Measurements from ENCODE around the gene ABCA2.

The ABCA2 gene

DNA sequence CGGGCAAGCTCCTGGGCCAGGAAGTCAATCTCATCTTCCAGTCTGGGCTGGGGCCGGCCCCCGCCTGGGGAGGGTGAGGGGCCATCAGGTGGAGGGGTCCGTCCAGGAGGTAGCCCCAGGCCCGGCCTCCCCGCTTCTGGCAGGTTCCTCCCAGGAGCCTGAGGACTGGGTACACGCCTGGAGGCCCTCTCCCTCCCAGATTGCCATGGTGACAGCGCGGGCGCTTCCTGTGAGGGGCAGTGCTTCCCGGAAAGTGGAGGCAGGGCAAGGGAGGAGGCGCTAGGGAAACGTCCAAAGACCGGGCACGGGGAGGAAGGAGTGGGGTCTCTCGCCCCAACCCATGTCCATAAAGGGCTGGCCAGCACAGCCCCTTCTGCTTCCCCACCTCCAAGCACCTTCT, 13.1 kb upstream of the ABCA2 start:
- Histone ChIP-seq H3K9me2 (ENCODE audit: low read depth, low read length) (no peaks in the 10 kb centered on the region), H4K20me1 (ENCODE audit: insufficient read depth, low read length) (no peaks in the 10 kb centered on the region), H3K79me2 (ENCODE audit: insufficient read depth, low read length) (no peaks in the 10 kb centered on the region), H3F3A (ENCODE audit: insufficient read depth, low read length) (no peaks in the 10 kb centered on the region), H3K4me1 (ENCODE audit: insufficient read depth, low read length, severe bottlenecking) (peaks cover 3% of the 10 kb centered on the region), H3K4me2 (ENCODE audit: low read length) (no peak overlapping the region), H3K36me3 (ENCODE audit: insufficient read depth, low read length) (no peaks in the 10 kb centered on the region), H3K27ac (ENCODE audit: low read depth, low read length, poor library complexity, severe bottlenecking) (no peak overlapping the region), H2AFZ (ENCODE audit: low read length) (no peak overlapping the region), H3K9ac (ENCODE audit: low read length) (no peak overlapping the region), H3K27me3 (ENCODE audit: insufficient read depth, low read length) (peaks cover 23% of the 10 kb centered on the region), H3K9me3 (ENCODE audit: low read length) (no peaks in the 10 kb centered on the region), H3K4me3 (ENCODE audit: low read depth, low read length, poor library complexity, severe bottlenecking) (no peak overlapping the region)
- TF ChIP-seq EZH2 (IDR thresholded peaks at IDR 0.05; ENCODE audit: borderline replicate concordance, low read length) = no peak

- Histone ChIP-seq H3K79me2 (ENCODE audit: insufficient read depth, low read length) (no peaks in the 10 kb centered on the region), H3K27me3 (ENCODE audit: insufficient read depth, low read length) (peaks cover 23% of the 10 kb centered on the region), H3K4me3 (ENCODE audit: low read depth, low read length, poor library complexity, severe bottlenecking) (no peak overlapping the region), H2AFZ (ENCODE audit: low read length) (no peak overlapping the region), H4K20me1 (ENCODE audit: insufficient read depth, low read length) (no peaks in the 10 kb centered on the region), H3K9ac (ENCODE audit: low read length) (no peak overlapping the region), H3K9me3 (ENCODE audit: low read length) (no peaks in the 10 kb centered on the region), H3K9me2 (ENCODE audit: low read depth, low read length) (no peaks in the 10 kb centered on the region), H3F3A (ENCODE audit: insufficient read depth, low read length) (no peaks in the 10 kb centered on the region), H3K4me1 (ENCODE audit: insufficient read depth, low read length, severe bottlenecking) (no peaks in the 10 kb centered on the region), H3K4me2 (ENCODE audit: low read length) (no peak overlapping the region), H3K27ac (ENCODE audit: low read depth, low read length, poor library complexity, severe bottlenecking) (no peak overlapping the region), H3K36me3 (ENCODE audit: insufficient read depth, low read length) (no peaks in the 10 kb centered on the region)
- no peak for TF ChIP-seq EZH2 (IDR thresholded peaks at IDR 0.05; ENCODE audit: borderline replicate concordance, low read length)
- TF ChIP-seq, protein P1, sequence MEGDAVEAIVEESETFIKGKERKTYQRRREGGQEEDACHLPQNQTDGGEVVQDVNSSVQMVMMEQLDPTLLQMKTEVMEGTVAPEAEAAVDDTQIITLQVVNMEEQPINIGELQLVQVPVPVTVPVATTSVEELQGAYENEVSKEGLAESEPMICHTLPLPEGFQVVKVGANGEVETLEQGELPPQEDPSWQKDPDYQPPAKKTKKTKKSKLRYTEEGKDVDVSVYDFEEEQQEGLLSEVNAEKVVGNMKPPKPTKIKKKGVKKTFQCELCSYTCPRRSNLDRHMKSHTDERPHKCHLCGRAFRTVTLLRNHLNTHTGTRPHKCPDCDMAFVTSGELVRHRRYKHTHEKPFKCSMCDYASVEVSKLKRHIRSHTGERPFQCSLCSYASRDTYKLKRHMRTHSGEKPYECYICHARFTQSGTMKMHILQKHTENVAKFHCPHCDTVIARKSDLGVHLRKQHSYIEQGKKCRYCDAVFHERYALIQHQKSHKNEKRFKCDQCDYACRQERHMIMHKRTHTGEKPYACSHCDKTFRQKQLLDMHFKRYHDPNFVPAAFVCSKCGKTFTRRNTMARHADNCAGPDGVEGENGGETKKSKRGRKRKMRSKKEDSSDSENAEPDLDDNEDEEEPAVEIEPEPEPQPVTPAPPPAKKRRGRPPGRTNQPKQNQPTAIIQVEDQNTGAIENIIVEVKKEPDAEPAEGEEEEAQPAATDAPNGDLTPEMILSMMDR (IDR thresholded peaks at IDR 0.05; ENCODE audit: low read length) = no peak
Measured at GRCh38 chr9:137040568-137040967, 12.5 kb upstream of the ABCA2 start.

DNA sequence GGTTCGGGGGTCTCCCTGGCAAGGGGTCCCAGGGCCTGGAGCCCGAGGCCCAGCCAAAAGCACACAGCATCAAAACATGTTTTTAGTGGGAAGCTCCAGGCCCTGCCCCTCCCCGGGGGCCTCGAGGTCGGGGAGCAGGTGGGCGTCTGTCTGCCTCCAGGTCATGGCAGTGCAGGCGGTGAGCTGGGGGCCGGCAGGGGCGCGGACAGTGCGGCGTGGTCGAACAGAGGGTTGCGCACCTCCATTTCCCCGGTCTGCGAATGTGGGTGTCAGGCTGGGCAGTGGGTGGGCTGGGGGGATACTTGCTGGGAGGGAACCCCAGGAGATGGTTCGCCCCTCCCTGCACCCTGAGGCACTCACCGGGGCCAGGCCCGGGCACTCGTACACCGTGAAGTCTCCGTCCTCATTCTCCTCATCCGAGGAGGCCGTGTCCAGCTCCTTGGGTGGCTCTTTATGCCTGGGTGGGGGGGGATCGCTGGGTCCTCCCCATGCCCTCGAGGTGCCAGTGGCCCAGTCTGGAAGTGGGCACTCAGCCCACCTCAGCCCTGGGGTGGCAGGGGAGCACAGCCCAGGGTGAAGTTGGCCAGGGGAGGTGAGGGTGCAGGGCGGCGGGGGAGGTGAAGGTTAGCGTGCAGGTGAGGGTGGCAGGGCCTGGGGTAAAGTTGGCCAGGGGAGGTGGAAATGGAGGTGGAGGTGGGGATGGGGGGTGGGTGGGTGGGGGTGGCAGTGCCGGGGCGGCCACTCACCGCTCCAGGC, 11.8 kb upstream of the ABCA2 start:
- Histone ChIP-seq H3K27me3 (ENCODE audit: insufficient read depth, low read length) (peaks cover 18% of the 10 kb centered on the region; the same call in 1 of the 2 replicates), H3K4me1 (ENCODE audit: insufficient read depth, low read length, severe bottlenecking) (no peaks in the 10 kb centered on the region), H3K9me2 (ENCODE audit: low read depth, low read length) (no peaks in the 10 kb centered on the region), H3K4me3 (ENCODE audit: low read depth, low read length, poor library complexity, severe bottlenecking) (no peak overlapping the region), H3K4me2 (ENCODE audit: low read length) (no peak overlapping the region), H3F3A (ENCODE audit: insufficient read depth, low read length) (no peaks in the 10 kb centered on the region), H2AFZ (ENCODE audit: low read length) (no peak overlapping the region), H3K79me2 (ENCODE audit: insufficient read depth, low read length) (no peaks in the 10 kb centered on the region), H4K20me1 (ENCODE audit: insufficient read depth, low read length) (no peaks in the 10 kb centered on the region), H3K27ac (ENCODE audit: low read depth, low read length, poor library complexity, severe bottlenecking) (no peak overlapping the region), H3K36me3 (ENCODE audit: insufficient read depth, low read length) (no peaks in the 10 kb centered on the region), H3K9ac (ENCODE audit: low read length) (no peak overlapping the region), H3K9me3 (ENCODE audit: low read length) (no peaks in the 10 kb centered on the region)
- no peak for TF ChIP-seq EZH2 (IDR thresholded peaks at IDR 0.05; ENCODE audit: borderline replicate concordance, low read length)
- TF ChIP-seq, protein P1 (IDR thresholded peaks at IDR 0.05; ENCODE audit: low read length) = no peak

DNA sequence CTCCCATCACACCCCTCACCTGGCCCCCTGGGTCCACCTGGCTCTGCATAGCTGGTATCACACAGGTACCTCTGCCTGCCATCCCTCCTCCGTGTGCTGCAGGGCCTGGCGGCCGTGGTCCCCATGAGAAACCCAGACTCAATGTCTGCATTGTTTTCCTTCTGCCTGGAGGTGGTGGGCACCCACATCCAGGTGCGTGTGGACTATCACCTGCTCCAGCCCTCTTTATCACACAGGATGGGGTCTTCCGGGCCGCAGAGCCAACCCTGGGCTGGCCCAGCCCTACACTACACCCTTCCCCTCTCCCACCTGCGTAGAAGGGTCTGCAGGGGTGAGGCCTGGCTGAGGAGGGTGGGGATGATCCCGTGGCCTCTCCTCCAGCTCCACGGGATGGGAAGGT, 10.9 kb upstream of the ABCA2 start:
- H3K9me3 ChIP-seq (ENCODE audit: low read length) = no peaks in the 10 kb centered on the region
- no peak overlapping the region for H3K9ac ChIP-seq (ENCODE audit: low read length)
- H3K27me3 ChIP-seq (ENCODE audit: insufficient read depth, low read length) = peaks cover 16% of the 10 kb centered on the region; the same call in 1 of the 2 replicates
- H3K36me3 ChIP-seq (ENCODE audit: insufficient read depth, low read length) = no peaks in the 10 kb centered on the region
- H3K79me2 ChIP-seq (ENCODE audit: insufficient read depth, low read length) = no peaks in the 10 kb centered on the region
- H3K4me1 ChIP-seq (ENCODE audit: insufficient read depth, low read length, severe bottlenecking) = no peaks in the 10 kb centered on the region
- H3K27ac ChIP-seq (ENCODE audit: low read depth, low read length, poor library complexity, severe bottlenecking) = no peak overlapping the region
- H3F3A ChIP-seq (ENCODE audit: insufficient read depth, low read length) = no peaks in the 10 kb centered on the region
- H3K9me2 ChIP-seq (ENCODE audit: low read depth, low read length) = no peaks in the 10 kb centered on the region
- TF ChIP-seq, protein P1 (IDR thresholded peaks at IDR 0.05; ENCODE audit: low read length) = no peak
- no peak for TF ChIP-seq EZH2 (IDR thresholded peaks at IDR 0.05; ENCODE audit: borderline replicate concordance, low read length)
- H3K4me3 ChIP-seq (ENCODE audit: low read depth, low read length, poor library complexity, severe bottlenecking) = no peak overlapping the region
- H2AFZ ChIP-seq (ENCODE audit: low read length) = no peak overlapping the region
- no peak overlapping the region for H3K4me2 ChIP-seq (ENCODE audit: low read length)
- H4K20me1 ChIP-seq (ENCODE audit: insufficient read depth, low read length) = no peaks in the 10 kb centered on the region
